Mesothelial cell of epicardium (in vitro differentiated cells): Measurements from ENCODE around the gene STIM1. TPM values are rescaled to one million over a fixed set of nuclear protein-coding genes. Genes with fewer than 3 reads are reported as not detected.
"Not testable (repeated sequence)": the region's sequence is repeated elsewhere in the genome, so short reads cannot be mapped to it uniquely, and the experiment has no call there.

Experiments
- DNase-seq, 2 experiments: peaks; one replicate each; pipeline ENCODE4 v3.0.0; 2021; ENCODE audit warnings: low spot score in 2 of 2; ENCODE audit not compliant: unreplicated experiment in 2 of 2
- H3K27ac Mint-ChIP-seq: 2 replicates; pipeline ENCODE4 v1.8.0; 2021; ENCODE audit warnings: mixed read lengths
- H3K27me3 Mint-ChIP-seq: 2 replicates; pipeline ENCODE4 v1.8.0; 2021; ENCODE audit warnings: low read depth, mixed read lengths
- H3K36me3 Mint-ChIP-seq: 2 replicates; pipeline ENCODE4 v1.8.0; 2021; ENCODE audit warnings: mixed read lengths
- H3K4me1 Mint-ChIP-seq: 2 replicates; pipeline ENCODE4 v1.8.0; 2021; ENCODE audit warnings: mixed read lengths
- H3K4me3 Mint-ChIP-seq: 2 replicates; pipeline ENCODE4 v1.8.0; 2021; ENCODE audit warnings: mild to moderate bottlenecking, moderate library complexity, mixed read lengths
- H3K9me3 Mint-ChIP-seq: 2 replicates; pipeline ENCODE4 v1.8.0; 2021; ENCODE audit warnings: mixed read lengths
- CTCF ChIP-seq: fragments of 200-600 bp; sonication (generic); IDR thresholded peaks from one replicate; pipeline ENCODE4 v1.5.0; 2021; ENCODE audit warnings: antibody characterized with exemption; ENCODE audit not compliant: unreplicated experiment
- total RNA-seq: library from RNA; stranded (reverse); gene quantifications from 3 replicates; pipeline ENCODE4 v1.2.1, GENCODE V29; 2021

Gene STIM1
- total RNA-seq, 1 donor from 2014 or later: 43.7 TPM

- no peak overlapping the region for H3K4me3 Mint-ChIP-seq
- no peak for TF ChIP-seq CTCF
- H3K36me3 Mint-ChIP-seq: peaks cover 5% of the 10 kb centered on the region
- no peaks in the 10 kb centered on the region for H3K9me3 Mint-ChIP-seq
- H3K27ac Mint-ChIP-seq: no peak overlapping the region
- DNase-seq: no peak
- H3K27me3 Mint-ChIP-seq: no peaks in the 10 kb centered on the region
- peaks cover 15% of the 10 kb centered on the region for H3K4me1 Mint-ChIP-seq
Measured at GRCh38 chr11:3810951-3811350, 44.5 kb upstream of the STIM1 start.

- H3K27me3 Mint-ChIP-seq, H3K4me3 Mint-ChIP-seq, DNase-seq, H3K4me1 Mint-ChIP-seq, H3K9me3 Mint-ChIP-seq, H3K27ac Mint-ChIP-seq, H3K36me3 Mint-ChIP-seq: not testable (repeated sequence)
Measured at GRCh38 chr11:3814832-3815231, 40.6 kb upstream of the STIM1 start.

- H3K27me3 Mint-ChIP-seq: no peaks in the 10 kb centered on the region
- no peaks in the 10 kb centered on the region for H3K9me3 Mint-ChIP-seq
- DNase-seq: no peak
- no peak for TF ChIP-seq CTCF
- peaks cover 5% of the 10 kb centered on the region for H3K36me3 Mint-ChIP-seq
- H3K27ac Mint-ChIP-seq: no peak overlapping the region
- no peak overlapping the region for H3K4me3 Mint-ChIP-seq
- H3K4me1 Mint-ChIP-seq: no peaks in the 10 kb centered on the region
Measured at GRCh38 chr11:3815845-3816244, 39.6 kb upstream of the STIM1 start.

- TF ChIP-seq CTCF: no peak
- Mint-ChIP-seq H3K4me1 (no peaks in the 10 kb centered on the region), H3K27me3 (no peaks in the 10 kb centered on the region), H3K4me3 (no peak overlapping the region), H3K9me3 (no peaks in the 10 kb centered on the region), H3K36me3 (peaks cover 5% of the 10 kb centered on the region), H3K27ac (no peak overlapping the region)
- DNase-seq: no peak
Measured at GRCh38 chr11:3816673-3817072, 38.8 kb upstream of the STIM1 start.

GRCh38 chr11:3817181-3817800, 38.2 kb upstream of the STIM1 start:
- TF ChIP-seq CTCF: no peak
- no peak for DNase-seq
- Mint-ChIP-seq H3K4me1 (no peaks in the 10 kb centered on the region), H3K27me3 (no peaks in the 10 kb centered on the region), H3K36me3 (peaks cover 5% of the 10 kb centered on the region), H3K9me3 (no peaks in the 10 kb centered on the region), H3K27ac (no peak overlapping the region), H3K4me3 (no peak overlapping the region)

- no peak for TF ChIP-seq CTCF
- H3K36me3 Mint-ChIP-seq: peaks cover 11% of the 10 kb centered on the region
- no peak overlapping the region for H3K4me3 Mint-ChIP-seq
- H3K27me3 Mint-ChIP-seq: no peaks in the 10 kb centered on the region
- no peaks in the 10 kb centered on the region for H3K4me1 Mint-ChIP-seq
- no peak overlapping the region for H3K27ac Mint-ChIP-seq
- no peak for DNase-seq
- no peaks in the 10 kb centered on the region for H3K9me3 Mint-ChIP-seq
Measured at GRCh38 chr11:3820971-3821370, 34.5 kb upstream of the STIM1 start.
